Stimulated activated CD8-positive, alpha-beta memory T cell treated with anti-CD3 and anti-CD28 coated beads, Interleukin-12 subunit alpha, Interleukin-12 subunit beta, amount 100 ng/mL, for 24 hours (primary cell): ENCODE data around the gene DNLZ.

Source experiments
- DNase-seq: peaks from one replicate; pipeline ENCODE4 v3.0.0-alpha.2; 2020; ENCODE audit errors: extremely low read depth

DNLZ gene

DNA sequence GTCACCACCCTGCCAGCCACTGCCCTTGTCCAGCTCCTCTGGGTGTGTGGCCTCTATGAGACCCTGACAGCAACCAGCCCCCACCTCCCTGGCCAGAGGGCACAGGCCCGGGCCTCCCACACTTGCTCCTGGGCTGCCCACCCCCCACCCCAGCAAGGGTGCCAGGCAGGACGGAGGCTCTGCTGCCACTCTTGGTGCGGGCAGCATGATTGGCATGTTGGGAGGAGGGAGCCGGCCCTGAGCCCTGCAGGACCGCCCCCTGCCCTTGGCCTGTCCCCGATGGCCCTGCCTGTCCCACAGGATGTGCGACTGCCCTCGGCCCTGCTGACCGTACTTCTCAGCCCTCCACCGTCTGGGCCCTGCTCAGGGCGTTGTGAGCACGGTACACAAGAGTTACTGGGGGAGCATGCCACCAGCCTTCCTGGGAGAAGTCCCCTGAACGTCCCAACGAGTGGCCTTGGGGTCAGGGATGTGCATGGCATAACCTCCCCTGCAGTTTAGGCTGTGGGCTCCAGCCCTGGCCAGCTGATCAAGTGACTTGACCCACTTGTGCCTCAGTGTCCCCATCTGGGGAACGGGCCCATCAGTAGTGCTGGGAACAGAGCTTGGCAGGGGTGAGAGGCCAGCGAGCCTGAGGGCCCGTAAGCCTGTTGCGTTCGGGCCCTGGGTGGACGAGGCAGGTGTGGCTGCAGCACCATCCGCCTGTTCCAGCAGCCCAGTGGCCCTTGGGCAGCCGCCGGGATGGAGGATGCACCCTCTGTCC lies 20.2 kb downstream of the DNLZ start:
- DNase-seq: no peak

DNA sequence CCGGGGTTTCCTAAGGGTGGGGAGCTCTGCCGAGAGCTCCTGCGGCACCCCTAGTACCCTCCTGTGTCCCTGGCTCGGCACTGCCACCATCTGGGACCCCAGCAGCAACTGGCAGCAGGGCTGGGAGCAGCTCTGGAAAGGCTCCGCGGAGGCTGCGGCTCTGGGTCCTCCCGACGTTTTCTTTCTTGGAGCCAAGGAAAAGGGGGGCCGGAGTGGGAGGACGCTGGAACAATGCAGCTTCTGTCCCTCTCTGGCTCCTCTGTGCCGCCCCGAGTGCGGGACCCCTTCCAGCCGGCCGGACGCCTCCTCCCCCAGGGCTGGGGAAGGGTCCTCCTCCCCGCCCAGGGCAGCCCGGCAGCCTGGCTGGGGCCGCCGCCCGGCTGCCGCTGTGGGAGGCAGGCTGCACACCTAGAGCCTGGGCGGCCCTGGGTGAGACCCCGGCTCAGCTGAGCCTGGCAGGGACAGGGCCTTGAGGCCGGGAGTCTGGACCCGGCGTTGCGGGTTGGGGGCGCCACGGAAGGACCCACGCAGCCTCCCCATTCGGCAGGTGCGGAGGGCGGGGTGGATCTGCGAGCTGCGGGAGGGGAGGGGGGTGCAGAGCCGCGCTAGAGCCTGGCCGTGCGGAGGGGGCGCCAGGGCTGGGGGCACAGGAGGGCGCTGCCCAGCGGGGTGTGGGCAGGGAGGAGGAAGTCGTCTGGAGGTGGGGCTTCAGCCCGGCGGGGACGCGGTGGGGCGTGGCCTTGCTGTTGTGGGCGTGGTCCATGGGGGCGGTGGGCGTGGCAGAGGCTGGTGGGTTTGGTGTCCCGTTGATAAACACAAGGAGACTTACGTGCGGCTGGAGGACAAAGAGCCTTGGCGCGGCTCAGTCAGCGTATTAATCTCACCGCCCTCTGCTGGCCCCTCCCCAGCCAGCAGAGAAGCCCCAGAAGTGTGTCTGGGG lies 21.1 kb downstream of the DNLZ start:
- peak; percentile 25 for DNase-seq

DNA sequence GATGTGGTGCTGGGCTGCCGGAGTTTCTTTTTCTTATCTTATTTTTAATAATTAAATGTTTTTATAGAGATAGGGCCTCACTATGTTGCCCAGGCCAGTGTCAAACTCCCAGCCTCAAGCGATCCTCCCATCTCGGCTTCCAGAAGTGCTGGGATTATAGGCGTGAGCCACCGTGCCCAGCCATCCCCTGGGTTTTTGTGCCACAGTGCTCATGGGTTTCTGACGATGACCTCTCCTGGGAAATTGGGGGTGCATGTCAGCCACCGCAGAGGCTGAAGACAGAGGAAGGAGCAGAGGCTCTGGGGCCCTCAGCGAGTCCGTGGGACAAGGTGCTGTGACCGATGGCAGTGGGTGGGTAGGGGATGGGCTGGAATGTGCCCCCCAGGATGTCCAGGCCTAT lies 21.8 kb downstream of the DNLZ start:
- DNase-seq: no peak

DNA sequence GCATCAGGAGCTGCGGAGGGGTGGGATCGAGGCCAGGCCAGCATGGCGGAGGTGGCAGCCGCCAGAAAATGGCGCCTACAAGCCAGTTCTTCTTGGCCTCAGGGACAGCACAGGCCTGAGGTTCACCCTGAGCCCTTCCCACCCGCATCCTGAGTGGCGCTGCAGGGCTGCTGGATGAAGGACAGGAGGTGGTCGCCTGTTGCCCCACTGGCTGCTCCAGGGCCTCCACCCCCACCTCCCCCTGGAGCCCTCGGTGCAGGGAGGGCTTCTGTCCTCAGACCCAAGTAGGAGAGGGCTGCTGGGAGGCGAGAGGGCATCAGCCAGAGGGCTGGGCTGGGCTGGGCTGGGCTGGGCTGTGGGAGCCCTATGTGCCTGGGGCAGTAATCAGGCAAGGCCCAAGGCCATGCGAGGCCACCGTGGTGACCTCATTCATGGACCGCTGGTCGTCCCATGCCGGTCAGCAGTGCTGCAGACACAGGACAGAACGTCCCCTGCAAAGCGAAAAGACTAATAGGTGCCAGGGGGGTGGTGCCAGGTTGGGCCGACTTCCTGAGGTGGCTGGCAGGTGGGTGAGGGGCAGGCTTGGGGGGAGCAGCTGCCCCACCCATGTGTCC lies 22.4 kb downstream of the DNLZ start:
- no peak for DNase-seq

DNA sequence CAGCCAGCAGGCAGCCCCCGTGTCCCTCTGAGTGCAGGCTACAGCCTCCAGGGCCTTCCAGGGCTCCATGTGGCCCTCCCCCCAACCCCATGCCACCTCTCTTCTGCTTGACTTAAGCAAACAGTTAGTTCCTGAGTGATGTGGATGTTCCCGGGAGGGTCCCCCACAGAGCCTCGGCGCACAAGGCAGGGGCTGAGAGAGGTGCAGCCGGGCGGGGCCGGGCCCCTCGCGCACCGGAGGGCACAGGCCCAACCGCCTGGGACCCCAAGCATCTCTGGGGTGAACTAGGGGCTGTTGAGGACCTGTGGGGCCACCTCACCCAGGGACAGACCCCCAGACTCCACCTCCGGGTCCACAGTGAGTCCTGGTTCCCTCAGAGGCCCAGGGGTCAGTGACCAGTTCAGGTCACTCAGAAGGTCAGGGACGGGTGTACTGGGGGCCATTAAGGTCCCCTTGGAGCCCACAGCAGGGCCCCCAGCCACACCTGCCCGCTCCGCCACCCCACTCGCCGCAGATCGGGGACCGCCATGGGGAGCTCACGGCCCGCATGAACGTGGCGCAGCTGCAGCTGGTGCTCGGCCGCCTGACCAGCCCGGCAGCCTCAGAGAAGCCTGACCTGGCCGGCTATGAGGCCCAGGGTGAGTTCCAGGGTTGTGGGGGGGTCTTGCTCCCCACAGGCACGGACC lies 23.0 kb downstream of the DNLZ start:
- no peak for DNase-seq

GRCh38 chr9:136339958-136340310 lies 23.6 kb downstream of the DNLZ start:
- no peak for DNase-seq

GRCh38 chr9:136339173-136339957 lies 24.2 kb downstream of the DNLZ start:
- DNase-seq: no peak

DNA sequence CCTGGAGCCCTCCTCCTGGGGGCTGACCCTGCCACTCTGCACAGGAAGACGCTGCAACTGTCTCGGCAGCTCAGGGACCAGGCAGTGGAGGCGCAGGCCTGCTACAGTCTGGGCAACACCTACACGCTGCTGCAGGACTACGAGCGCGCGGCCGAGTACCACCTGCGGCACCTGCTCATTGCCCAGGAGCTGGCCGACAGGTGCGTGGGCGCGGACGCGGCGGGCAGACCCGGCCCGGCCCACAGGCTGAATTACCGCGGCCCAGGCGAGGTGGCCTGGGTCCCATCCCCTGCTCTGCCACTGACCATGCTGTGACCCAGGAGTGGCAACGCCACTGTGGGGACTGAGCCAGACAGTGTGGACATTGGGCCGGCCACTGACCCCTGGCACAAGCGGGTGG lies 25.0 kb downstream of the DNLZ start:
- no peak for DNase-seq

GRCh38 chr9:136337416-136338395 lies 25.8 kb downstream of the DNLZ start:
- no peak for DNase-seq

DNA sequence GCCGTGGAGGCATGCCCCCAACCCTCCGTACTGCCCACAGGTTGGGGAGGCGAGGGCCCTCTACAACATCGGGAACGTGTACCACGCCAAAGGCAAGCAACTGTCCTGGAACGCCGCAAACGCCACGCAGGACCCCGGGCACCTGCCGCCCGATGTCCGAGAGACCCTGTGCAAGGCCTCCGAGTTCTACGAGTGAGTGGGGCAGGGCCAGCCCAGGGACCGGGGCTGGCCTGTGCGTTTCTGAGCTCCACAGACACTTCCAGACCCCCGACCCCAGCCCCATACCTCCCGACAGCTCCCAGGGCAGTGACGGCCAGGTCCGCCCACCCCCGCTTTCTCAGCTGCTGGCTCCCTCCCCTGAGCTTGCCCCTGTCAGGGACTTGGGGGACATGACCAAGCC lies 26.7 kb downstream of the DNLZ start:
- DNase-seq: no peak

DNA sequence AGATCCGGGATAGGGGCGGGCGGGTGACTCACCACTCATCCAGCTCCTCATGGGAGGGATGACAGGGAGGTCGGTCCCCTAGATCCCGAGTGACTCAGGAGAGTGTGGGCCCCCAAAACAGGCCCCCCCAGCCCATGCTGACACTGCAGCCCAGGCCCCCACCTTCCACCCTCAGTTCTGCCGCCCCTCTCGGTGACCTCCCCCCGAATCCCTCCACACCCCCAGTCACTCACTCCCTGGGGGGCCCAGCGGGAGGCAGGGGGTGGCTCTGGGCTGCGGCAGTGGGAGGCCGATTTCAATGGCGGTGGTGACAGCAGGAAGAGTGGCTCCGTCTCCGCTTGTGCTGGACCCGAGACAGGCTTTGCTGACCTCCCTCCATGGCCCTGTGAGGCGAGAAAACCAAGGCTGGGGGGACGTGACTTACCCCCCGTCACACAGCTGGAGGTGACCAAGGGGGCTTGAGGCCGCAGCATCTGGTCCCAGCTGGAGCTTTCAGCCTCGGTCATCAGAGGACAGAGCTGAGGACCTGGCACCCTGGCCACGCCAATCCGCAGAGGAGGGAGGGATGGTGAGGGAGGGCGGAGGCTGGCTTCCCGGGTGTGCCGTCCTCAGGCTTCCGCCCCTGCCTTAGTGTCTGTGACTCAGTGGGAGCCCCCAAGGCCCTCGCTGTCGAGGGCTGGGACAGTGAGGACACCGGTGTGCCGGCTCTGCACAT lies 27.2 kb downstream of the DNLZ start:
- DNase-seq: no peak

GRCh38 chr9:136335296-136336155 lies 28.0 kb downstream of the DNLZ start:
- no peak for DNase-seq

DNA sequence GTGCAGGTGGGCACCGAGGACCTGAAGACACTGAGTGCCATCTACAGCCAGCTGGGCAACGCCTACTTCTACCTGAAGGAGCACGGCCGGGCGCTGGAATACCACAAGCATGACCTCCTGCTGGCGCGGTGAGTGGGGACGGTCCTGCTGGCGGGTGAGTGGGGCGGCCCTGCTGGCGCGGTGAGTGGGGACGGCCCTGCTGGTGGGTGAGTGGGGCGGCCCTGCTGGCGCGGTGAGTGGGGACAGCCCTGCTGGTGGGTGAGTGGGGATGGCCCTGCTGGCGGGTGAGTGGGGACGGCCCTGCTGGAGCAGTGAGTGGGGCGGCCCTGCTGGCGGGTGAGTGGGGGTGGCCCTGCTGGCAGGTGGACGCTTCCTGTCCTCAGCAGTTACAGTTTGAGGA lies 29.0 kb downstream of the DNLZ start:
- no peak for DNase-seq

- DNase-seq: no peak
Measured at GRCh38 chr9:136333486-136333885, 30.1 kb downstream of the DNLZ start.

- no peak for DNase-seq
Measured at GRCh38 chr9:136333045-136333444, 30.5 kb downstream of the DNLZ start.

- no peak for DNase-seq
Measured at GRCh38 chr9:136332482-136332983, 31.0 kb downstream of the DNLZ start.

GRCh38 chr9:136331556-136332481 lies 31.7 kb downstream of the DNLZ start:
- no peak for DNase-seq
